CD4-positive, alpha-beta T cell treated with Interleukin-15 for 4 hours (primary cell): ENCODE results near the gene RIMBP3B.
"Not testable (repeated sequence)": the region's sequence is repeated elsewhere in the genome, so short reads cannot be mapped to it uniquely, and the experiment has no call there.

Source experiments
- DNase-seq: peaks from one replicate; pipeline ENCODE4 v3.0.0-alpha.2; 2020; ENCODE audit warnings: low spot score

RIMBP3B gene

GRCh38 chr22:21416375-21416774, 32.8 kb downstream of the RIMBP3B start:
- DNase-seq: not testable (repeated sequence)

GRCh38 chr22:21417227-21417746, 33.7 kb downstream of the RIMBP3B start, which contains the start of gene HIC2:
Gene HIC2, plus strand, starts transcription at chr22:21417371. Its CDS starts 25,461 bp downstream, at chr22:21442832.
- not testable (repeated sequence) for DNase-seq

GRCh38 chr22:21417853-21418252, 34.3 kb downstream of the RIMBP3B start:
- not testable (repeated sequence) for DNase-seq

DNA sequence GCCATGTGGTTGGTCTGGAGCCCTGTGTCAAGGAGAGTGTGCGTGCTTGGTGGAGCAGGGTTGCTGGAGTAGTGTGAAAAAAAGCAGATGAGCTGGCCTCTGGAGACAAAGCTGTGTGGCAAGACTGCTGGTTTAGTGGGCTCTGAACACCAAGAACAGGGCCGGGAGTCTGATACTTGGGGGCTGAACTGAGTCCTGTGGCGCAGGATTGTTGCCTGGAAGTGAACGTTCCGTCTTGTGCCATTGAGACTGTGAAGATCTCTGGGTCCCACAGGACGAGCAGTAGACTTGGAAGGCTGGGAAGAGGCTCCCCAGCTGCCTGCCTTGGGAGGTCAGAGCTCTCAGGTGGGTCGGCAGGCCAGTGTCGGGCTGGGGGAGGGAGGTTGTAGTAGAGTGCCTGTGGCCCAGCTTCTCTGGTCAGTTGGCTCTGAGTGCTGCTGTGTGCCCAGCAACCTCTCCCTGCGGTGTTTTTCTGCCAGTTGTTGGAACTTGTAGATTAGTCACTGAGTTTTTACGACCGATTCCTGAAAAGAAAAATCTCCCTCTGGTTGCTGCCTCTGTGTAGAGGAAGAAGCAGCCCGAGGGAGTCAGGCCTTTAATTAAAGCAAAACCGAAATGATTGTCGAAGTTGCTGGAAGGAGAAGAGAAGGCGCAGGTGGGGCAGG, 35.6 kb downstream of the RIMBP3B start:
- DNase-seq: not testable (repeated sequence)

DNA sequence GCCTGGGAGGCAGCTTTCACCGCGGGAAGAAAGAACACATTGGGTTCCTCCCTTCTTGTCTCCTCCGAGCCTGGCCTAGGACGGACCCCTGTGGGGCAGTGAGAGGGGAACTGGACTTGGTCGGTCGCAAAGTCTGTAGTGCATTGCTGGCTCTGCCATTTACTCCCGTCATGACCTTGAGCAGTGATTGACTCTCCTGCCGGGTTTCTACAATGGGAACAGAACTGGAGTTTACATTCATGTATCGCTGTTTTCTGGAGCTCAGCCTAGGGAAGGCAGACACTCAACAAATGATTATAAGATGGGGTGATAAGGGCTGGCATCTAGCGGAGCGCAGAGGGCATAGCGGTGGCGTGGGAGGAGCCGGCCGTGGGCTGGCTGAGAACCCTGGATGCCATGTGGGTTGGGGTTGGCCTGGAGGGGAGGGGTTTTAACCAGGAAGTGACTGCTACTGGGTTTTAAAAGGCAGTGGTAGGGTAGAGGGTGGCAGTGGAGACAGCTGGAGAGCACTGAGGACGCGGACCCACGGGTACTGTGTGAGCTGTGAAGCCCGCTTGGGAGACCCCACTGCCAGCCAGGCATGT, 36.7 kb downstream of the RIMBP3B start:
- DNase-seq: not testable (repeated sequence)

DNA sequence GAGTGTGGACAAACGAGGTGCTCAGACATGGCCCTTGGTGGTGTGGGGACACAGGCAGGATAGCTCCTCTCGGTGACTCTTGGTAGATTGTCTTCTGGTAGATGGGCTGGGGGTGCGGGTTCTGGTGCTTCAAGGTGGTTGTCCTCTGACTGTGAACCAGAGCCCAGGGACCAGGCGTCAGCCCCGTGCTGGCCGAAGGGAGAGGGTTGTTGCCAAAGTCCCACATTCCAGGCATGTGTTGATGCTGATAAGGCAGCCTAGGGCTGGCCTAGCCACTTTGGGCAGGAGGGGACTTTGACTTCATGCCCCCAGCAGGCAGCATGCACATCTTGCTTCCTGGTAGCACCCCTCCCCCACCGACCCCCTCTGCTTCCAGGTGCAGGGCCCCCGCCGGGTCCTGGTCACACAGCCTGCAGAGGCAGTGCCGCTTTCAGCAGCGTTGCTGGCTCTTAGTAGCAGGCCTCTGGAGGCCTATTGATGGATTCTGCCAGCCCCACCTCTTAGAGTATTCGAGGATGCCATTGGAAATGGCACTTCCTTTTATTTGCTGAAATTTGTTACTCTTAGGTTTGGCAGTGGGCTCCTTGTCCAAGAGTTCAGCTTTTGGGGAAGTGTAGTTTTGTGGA, 40.6 kb downstream of the RIMBP3B start:
- not testable (repeated sequence) for DNase-seq

DNA sequence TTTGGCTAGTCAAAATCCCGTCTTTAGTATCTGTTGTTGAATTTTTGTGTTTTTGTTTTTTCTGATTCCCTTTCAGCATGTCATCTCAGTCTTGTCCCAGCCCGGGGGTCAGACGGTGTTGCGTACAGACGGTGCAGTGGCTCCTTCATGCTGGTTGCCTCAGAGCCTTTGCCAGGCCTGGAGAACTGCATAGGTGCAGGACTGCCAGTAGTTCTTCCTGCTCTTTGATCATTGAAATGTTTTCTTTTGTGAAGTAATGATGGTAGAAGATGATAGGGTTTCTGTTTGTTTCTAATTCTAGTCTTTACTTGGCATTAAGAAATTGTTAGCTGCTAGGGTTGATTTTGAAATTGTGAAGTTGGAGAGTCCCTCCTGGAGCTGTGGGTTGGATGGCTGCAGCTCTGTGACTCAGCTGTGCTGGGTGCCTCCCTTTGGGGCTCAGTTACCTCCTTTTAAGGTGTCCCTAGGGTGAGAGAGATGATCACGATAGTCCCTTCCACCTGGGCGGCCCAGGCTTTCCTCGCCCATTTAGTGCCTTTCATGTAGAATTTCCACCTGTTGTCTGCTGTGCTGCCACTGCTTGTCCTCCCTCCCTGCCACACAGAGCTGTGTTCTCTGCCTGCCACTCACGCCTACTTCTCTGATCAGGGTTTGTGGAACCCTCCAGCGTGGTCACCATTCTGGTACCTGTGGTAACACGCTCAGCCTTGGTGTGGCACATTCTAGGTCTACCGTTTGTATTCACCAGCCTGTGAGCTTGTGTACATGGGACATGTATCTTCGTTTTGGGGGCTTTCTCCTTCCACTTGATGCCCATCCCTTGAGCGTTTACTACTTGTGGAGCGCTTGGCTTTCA, 51.1 kb downstream of the RIMBP3B start:
- not testable (repeated sequence) for DNase-seq

DNA sequence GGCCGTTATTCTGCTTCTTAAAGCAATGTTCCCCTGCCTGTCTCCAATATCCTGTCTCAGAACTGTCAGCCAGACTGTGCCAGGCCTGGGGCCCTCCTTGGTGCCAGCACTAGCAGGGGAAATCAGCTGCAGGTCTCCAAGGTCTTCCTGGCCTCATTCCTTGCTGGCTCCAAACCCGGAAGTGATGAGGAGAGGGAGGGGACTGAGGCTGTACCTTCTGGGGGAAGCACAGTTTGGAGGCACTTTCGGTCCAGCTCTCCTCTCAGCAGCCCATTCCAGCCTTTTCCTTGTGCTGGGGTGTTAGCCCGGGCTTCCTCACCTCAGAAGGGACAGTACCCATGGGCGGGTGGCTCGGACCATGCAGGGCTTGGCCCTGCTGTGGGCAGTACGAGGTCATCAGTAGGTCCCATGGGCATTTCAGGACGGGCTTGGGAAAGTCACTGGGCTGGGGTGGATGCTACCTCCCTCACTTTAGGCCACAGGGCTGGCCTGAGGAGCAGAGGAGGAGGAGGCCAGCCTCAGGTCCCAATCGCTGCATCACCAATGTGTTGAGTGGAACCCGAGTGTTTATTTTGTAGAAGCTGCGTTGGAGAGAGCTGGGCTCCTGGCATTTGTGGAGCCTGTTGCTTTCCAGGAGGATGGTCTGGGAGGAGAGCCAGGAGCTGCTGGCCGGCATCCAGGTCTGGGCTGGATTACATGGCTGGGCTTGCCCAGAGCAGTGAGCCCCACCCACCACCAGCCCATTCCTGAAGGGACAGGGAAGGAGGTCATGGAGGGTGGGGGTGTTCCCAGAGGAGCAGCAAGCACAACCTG, 52.7 kb downstream of the RIMBP3B start:
- not testable (repeated sequence) for DNase-seq

DNA sequence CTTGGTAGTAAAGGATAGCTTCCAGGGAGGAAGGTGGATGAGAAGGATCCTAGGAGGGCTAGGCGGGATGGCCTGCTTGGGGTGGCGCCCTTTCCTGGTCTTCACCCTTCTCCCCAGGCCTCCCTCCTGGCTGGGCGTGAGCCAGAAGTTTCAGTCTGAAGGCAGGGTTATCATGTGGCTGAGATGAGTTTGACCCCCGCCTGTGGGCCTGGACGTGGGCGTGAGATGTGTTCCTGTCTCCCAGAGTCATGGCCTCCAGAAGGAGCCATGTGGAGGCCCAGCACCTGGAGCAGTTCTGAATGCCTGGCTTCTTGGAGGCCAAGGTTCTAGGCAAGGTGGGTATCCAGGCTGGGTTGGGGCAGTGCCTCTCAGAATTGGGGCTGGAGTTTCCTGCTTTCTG, 54.5 kb downstream of the RIMBP3B start:
- DNase-seq: not testable (repeated sequence)
